Smooth muscle cell of the brain vasculature (primary cell): ENCODE results near the gene PARM1.
A peak's percentile ranks its signal among the peaks of the same experiment; 100 is the strongest.

Experiments used
- DNase-seq: peaks from one replicate; pipeline ENCODE4 v3.0.0-alpha.2; 2012; ENCODE audit warnings: low read depth, low spot score

The PARM1 gene

GRCh38 chr4:74932832-74933561 is at the start of gene PARM1:
Gene PARM1 (plus strand): TSS chr4:74933116. CDS start chr4:74933328, 212 bp downstream.
- peak; percentile 37 for DNase-seq

GRCh38 chr4:74884266-74884665 is 48.6 kb upstream of the PARM1 start:
- no peak for DNase-seq

GRCh38 chr4:74886484-74886883 is 46.4 kb upstream of the PARM1 start:
- DNase-seq = no peak

- DNase-seq = no peak
These were observed 42.6 kb upstream of the PARM1 start for GRCh38 chr4:74890341-74890740.

GRCh38 chr4:74891037-74891436 is 41.9 kb upstream of the PARM1 start:
- DNase-seq = no peak

GRCh38 chr4:74893171-74893570 is 39.7 kb upstream of the PARM1 start:
- DNase-seq = no peak

GRCh38 chr4:74896595-74896994 is 36.3 kb upstream of the PARM1 start:
- no peak for DNase-seq

GRCh38 chr4:74897386-74897785 is 35.5 kb upstream of the PARM1 start:
- DNase-seq = no peak

- DNase-seq = no peak
These were observed 32.1 kb upstream of the PARM1 start for GRCh38 chr4:74900862-74901261.

- DNase-seq = no peak
These were observed 28.3 kb upstream of the PARM1 start for GRCh38 chr4:74904509-74905065.

- no peak for DNase-seq
These were observed 26.1 kb upstream of the PARM1 start for GRCh38 chr4:74906771-74907170.

GRCh38 chr4:74919783-74920182 is 13.1 kb upstream of the PARM1 start:
- DNase-seq = no peak

GRCh38 chr4:74920704-74921103 is 12.2 kb upstream of the PARM1 start:
- DNase-seq = no peak

GRCh38 chr4:74921490-74921889 is 11.4 kb upstream of the PARM1 start:
- DNase-seq = no peak

- DNase-seq = no peak
These were observed 6.9 kb upstream of the PARM1 start for GRCh38 chr4:74926007-74926406.

- DNase-seq = no peak
These were observed 2.8 kb upstream of the PARM1 start for GRCh38 chr4:74930162-74930561.

- DNase-seq = no peak
These were observed 1.5 kb upstream of the PARM1 start for GRCh38 chr4:74931376-74931775.

GRCh38 chr4:74932010-74932409 is 906 bp upstream of the PARM1 start:
- no peak for DNase-seq

- DNase-seq = no peak
These were observed 673 bp downstream of the PARM1 start for GRCh38 chr4:74933562-74934015.

- DNase-seq = no peak
These were observed 1.3 kb downstream of the PARM1 start for GRCh38 chr4:74934016-74934831.

GRCh38 chr4:74934888-74935287 is 2.0 kb downstream of the PARM1 start:
- no peak for DNase-seq

- DNase-seq = no peak
These were observed 8.2 kb downstream of the PARM1 start for GRCh38 chr4:74941123-74941522.
